Measurements from ENCODE around the gene CHAMP1. TPM values are rescaled to one million over a fixed set of nuclear protein-coding genes. Genes with fewer than 3 reads are reported as not detected.

CHAMP1 gene, protein sequence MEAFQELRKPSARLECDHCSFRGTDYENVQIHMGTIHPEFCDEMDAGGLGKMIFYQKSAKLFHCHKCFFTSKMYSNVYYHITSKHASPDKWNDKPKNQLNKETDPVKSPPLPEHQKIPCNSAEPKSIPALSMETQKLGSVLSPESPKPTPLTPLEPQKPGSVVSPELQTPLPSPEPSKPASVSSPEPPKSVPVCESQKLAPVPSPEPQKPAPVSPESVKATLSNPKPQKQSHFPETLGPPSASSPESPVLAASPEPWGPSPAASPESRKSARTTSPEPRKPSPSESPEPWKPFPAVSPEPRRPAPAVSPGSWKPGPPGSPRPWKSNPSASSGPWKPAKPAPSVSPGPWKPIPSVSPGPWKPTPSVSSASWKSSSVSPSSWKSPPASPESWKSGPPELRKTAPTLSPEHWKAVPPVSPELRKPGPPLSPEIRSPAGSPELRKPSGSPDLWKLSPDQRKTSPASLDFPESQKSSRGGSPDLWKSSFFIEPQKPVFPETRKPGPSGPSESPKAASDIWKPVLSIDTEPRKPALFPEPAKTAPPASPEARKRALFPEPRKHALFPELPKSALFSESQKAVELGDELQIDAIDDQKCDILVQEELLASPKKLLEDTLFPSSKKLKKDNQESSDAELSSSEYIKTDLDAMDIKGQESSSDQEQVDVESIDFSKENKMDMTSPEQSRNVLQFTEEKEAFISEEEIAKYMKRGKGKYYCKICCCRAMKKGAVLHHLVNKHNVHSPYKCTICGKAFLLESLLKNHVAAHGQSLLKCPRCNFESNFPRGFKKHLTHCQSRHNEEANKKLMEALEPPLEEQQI
- total RNA-seq (2021; ENCODE audit: unreplicated experiment) (15.3 TPM), Bru-seq, nascent RNA (percentile 76 among the genes with signal in this experiment), BruChase-seq, experiment 1, labeled RNA remaining after a 2-hour chase (percentile 90 among the genes with signal in this experiment), BruChase-seq, experiment 2, labeled RNA remaining after a 6-hour chase (percentile 69 among the genes with signal in this experiment)
- 8.2 TPM for polyA plus RNA-seq (2012; ENCODE audit: insufficient read length)
- long read RNA-seq = 0 reads

DNA sequence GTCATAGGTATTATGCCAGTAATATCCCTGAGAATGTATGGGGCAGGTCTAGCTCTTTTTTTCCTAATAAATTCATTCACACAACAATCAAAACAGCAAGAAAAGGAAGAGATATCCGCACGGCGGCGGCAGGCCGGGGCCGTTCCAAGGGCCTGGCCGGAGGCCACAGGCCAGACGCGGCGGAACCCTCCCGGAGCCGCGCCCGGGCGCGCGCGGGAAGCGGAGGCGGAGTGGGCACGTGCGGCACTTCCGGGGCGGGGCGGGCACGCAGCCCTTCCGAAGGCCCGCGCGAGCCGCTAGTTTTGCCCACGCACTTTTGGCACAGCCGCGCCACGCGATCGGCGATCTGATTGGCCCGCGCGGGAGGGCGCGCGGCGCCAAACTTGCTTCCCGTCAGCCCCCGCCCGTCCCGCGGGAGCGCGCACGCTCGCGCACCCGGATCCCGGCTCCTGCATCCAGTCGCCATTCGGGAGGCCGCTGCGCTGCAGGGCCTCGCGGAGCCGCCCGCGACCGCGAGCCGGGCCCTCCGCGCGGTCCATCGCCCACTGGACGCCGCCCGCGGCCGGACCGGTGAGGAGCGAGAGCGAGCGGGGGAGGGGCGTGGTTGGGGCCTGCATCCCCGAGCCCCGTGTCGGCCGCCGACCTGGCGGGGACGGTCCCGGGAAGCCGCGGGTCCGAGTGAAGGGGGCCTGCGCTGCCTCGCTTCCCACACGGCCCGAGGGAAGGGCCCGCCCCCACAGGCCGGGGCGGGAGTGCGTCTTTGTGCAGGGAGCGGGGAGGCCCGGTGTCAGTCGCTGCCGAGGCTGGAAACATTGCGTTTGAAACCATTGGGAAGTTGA lies at the start of gene CHAMP1:
Gene CHAMP1 (plus strand): TSS at position 430 of the 839 bp plus-strand sequence. CDS start 9,340 bp downstream, outside the sequence.
- POLR2A ChIA-PET = interaction anchor here (0.6 kb wide), 1 partner anchor 35 kb away, joined by 3 read pairs; no protein-coding TSS in a partner anchor
- ATAC-seq = peak; percentile 96
- peak; percentile 43; the same call in 1 of the 2 replicates for TF ChIP-seq TCF7L2 (IDR thresholded peaks at IDR 0.05; ENCODE audit: low read depth, low read length)
- TF ChIP-seq, protein P1, sequence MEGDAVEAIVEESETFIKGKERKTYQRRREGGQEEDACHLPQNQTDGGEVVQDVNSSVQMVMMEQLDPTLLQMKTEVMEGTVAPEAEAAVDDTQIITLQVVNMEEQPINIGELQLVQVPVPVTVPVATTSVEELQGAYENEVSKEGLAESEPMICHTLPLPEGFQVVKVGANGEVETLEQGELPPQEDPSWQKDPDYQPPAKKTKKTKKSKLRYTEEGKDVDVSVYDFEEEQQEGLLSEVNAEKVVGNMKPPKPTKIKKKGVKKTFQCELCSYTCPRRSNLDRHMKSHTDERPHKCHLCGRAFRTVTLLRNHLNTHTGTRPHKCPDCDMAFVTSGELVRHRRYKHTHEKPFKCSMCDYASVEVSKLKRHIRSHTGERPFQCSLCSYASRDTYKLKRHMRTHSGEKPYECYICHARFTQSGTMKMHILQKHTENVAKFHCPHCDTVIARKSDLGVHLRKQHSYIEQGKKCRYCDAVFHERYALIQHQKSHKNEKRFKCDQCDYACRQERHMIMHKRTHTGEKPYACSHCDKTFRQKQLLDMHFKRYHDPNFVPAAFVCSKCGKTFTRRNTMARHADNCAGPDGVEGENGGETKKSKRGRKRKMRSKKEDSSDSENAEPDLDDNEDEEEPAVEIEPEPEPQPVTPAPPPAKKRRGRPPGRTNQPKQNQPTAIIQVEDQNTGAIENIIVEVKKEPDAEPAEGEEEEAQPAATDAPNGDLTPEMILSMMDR (IDR thresholded peaks at IDR 0.05) = no peak
- TF ChIP-seq POLR2AphosphoS5 (IDR thresholded peaks at IDR 0.05; ENCODE audit: low read depth, low read length) = peak; percentile 71; the same call in 1 of the 2 replicates
- in situ Hi-C loops (cut with HindIII; ENCODE audit: low pct_unique_long_range_greater_than_20kb, low sequenced_read_pairs) = no loop called here
- DNase-seq (ENCODE audit: low read depth, low spot score) = peak; percentile 38
- Histone ChIP-seq H3K27me3 (ENCODE audit: control insufficient read depth, insufficient read depth, low read length) (no peaks in the 10 kb centered on the region), H3K9me3 (ENCODE audit: control insufficient read depth, insufficient read depth, low read depth, low read length) (no peaks in the 10 kb centered on the region), H3K27ac (ENCODE audit: low read length) (peak within 1 kb of the TSS; percentile 83), H3K4me3 (ENCODE audit: low read depth in 2 of 2, low read length in 2 of 2) (peak within 1 kb of the TSS; percentile 73 to 76), H3K4me1 (ENCODE audit: control insufficient read depth, insufficient read depth, low read length) (0 out of 2 replicates have a peak, but pooled peaks cover 4% of the 10 kb centered on the region), H3K36me3 (ENCODE audit: control insufficient read depth, insufficient read depth, low read length) (peaks cover 7% of the 10 kb centered on the region; the same call in 1 of the 2 replicates)
- BruUV-seq (replicated peaks) = no TSS peak
- CTCF ChIA-PET = interaction anchor here (0.7 kb wide), 1 partner anchor 20 kb away, joined by 4 read pairs; no protein-coding TSS in a partner anchor
- intact Hi-C loops (cut with micrococcal nuclease; ENCODE audit: unreplicated experiment) = no loop called here

DNA sequence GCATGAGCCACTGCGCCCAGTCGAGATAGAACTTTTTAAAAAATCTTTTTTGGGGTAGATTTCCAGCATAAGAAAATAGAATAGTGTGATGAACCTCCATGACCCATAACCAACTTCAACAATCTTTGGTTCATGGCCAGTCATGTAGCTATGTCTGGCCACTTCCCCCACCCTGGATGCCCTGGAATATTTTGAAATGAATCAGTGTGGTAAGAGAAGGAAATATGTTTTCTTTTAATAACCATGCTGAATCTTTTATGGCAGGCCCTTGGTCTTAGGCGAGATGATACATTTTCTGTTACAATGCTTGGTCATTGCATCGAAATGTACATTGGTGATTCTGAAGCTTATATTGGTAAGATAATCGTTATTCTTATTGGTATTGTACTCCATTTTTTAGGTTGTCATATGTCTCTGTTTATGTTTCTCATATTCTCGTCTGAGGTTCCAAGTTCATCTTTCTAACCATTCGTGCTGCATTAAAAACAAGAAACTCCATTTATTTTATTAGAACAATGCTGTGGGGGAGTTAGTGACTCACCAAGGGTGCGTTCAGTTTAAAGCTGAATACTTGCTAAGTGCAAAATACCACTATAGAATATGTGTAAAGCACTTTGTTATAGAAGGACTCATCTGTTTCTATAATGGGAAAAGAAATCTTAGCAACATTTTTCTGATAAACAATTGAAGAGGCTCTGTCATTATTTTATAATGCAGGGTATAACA lies 49.3 kb upstream of the CHAMP1 start:
- Histone ChIP-seq H3K9me3 (ENCODE audit: control insufficient read depth, insufficient read depth, low read depth, low read length) (no peaks in the 10 kb centered on the region), H3K4me3 (ENCODE audit: low read depth in 2 of 2, low read length in 2 of 2) (no peak overlapping the region), H3K27ac (ENCODE audit: low read length) (no peak overlapping the region), H3K27me3 (ENCODE audit: control insufficient read depth, insufficient read depth, low read length) (no peaks in the 10 kb centered on the region), H3K36me3 (ENCODE audit: control insufficient read depth, insufficient read depth, low read length) (peaks cover 20% of the 10 kb centered on the region), H3K4me1 (ENCODE audit: control insufficient read depth, insufficient read depth, low read length) (no peaks in the 10 kb centered on the region)
- TF ChIP-seq POLR2AphosphoS5 (IDR thresholded peaks at IDR 0.05; ENCODE audit: low read depth, low read length) (no peak), TCF7L2 (IDR thresholded peaks at IDR 0.05; ENCODE audit: low read depth, low read length) (no peak), SIN3A (IDR thresholded peaks at IDR 0.05; ENCODE audit: borderline replicate concordance, insufficient read depth, low read depth, low read length) (no peak)
- TF ChIP-seq, protein P1 (IDR thresholded peaks at IDR 0.05) = no peak
- TF ChIP-seq, protein P2, sequence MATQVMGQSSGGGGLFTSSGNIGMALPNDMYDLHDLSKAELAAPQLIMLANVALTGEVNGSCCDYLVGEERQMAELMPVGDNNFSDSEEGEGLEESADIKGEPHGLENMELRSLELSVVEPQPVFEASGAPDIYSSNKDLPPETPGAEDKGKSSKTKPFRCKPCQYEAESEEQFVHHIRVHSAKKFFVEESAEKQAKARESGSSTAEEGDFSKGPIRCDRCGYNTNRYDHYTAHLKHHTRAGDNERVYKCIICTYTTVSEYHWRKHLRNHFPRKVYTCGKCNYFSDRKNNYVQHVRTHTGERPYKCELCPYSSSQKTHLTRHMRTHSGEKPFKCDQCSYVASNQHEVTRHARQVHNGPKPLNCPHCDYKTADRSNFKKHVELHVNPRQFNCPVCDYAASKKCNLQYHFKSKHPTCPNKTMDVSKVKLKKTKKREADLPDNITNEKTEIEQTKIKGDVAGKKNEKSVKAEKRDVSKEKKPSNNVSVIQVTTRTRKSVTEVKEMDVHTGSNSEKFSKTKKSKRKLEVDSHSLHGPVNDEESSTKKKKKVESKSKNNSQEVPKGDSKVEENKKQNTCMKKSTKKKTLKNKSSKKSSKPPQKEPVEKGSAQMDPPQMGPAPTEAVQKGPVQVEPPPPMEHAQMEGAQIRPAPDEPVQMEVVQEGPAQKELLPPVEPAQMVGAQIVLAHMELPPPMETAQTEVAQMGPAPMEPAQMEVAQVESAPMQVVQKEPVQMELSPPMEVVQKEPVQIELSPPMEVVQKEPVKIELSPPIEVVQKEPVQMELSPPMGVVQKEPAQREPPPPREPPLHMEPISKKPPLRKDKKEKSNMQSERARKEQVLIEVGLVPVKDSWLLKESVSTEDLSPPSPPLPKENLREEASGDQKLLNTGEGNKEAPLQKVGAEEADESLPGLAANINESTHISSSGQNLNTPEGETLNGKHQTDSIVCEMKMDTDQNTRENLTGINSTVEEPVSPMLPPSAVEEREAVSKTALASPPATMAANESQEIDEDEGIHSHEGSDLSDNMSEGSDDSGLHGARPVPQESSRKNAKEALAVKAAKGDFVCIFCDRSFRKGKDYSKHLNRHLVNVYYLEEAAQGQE (IDR thresholded peaks at IDR 0.05; ENCODE audit: insufficient read depth in 1 of 2, low read depth in 2 of 2, low read length in 1 of 2) = no peak
- in situ Hi-C loops (cut with HindIII; ENCODE audit: low pct_unique_long_range_greater_than_20kb, low sequenced_read_pairs) = no loop called here
- CTCF ChIA-PET = no interaction called here
- DNase-seq (ENCODE audit: low read depth, low spot score) (no peak), ATAC-seq (no peak)
- intact Hi-C loops (cut with micrococcal nuclease; ENCODE audit: unreplicated experiment) = no loop called here
- BruUV-seq (replicated peaks) = no TSS peak
- POLR2A ChIA-PET = no interaction called here

Data from Panc1 (cell line).